ENCODE data around the gene RASSF7.

DNA sequence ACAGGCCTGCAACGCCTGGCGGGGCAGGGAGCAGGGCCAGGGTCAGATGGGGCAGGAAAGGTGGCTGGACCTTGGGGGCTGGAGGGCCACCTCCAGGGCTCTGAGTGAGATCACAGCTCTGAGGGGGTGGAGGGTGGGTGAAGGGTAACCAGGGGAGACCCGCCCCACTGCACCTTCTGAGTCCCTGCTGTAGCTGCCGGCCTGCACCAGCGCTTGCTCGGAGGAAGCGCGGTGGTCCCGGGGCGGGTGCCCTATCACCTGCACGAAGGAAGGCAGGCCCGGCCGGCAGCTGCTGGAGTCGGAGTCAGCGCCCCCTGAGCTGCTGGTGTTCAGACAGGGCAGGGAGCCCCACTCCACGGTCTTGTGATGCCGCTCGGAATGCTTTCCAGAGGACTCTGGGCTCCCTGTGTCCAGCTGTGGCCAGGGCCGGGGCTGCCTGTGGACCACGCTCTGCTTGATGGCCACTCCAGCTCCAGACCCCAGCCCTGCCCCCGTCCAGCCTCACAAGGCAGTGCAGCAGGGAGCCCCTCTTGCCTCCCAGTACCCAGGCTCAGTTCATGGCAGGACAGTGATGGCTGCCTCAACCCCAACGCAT is 4.0 kb upstream of the RASSF7 start:
- TF ChIP-seq EZH2 (IDR thresholded peaks at IDR 0.05; ENCODE audit: low read length, unreplicated experiment), result no peak
- no peak for TF ChIP-seq CTCF (conservative IDR thresholded peaks at IDR 0.05; ENCODE audit: low read depth, low read length)
